Heart right ventricle (tissue), 16 donors: Measurements from ENCODE around the gene CTBP1. TPM values are rescaled to one million over a fixed set of nuclear protein-coding genes. Genes with fewer than 3 reads are reported as not detected.
A peak's percentile ranks its signal among the peaks of the same experiment; 100 is the strongest.

Source experiments
- ATAC-seq, 8 donors: fragments of 200-7000 bp; cut with Tn5 transposase; one replicate each; pipeline ENCODE4 v1.9.1; 2020; ENCODE audit warnings: mild to moderate bottlenecking in 8 of 8, moderate library complexity in 8 of 8, moderate number of reproducible peaks in 1 of 8
- DNase-seq, 2 donors: peaks; one replicate each; pipeline ENCODE4 v3.0.0-alpha.2; 2020
- H3K27ac ChIP-seq, 10 donors: fragments of 200-600 bp; sonication (generic) in 2 of 10; one replicate each; pipeline versions ENCODE4 v1.5.0 to v1.8.0; 2020 to 2022; ENCODE audit warnings: mild to moderate bottlenecking in 3 of 10
- H3K27me3 ChIP-seq, 7 donors: fragments of 200-600 bp; one replicate each; pipeline ENCODE4 v1.8.0; 2021 to 2022; ENCODE audit warnings: mild to moderate bottlenecking in 2 of 7
- H3K36me3 ChIP-seq, 9 donors: fragments of 200-600 bp; sonication (generic) in 1 of 9; one replicate each; pipeline versions ENCODE4 v1.5.0 to v1.8.0; 2020 to 2022; ENCODE audit warnings: mild to moderate bottlenecking in 2 of 9
- H3K4me1 ChIP-seq, 9 donors: fragments of 200-600 bp; sonication (generic) in 1 of 9; one replicate each; pipeline versions ENCODE4 v1.5.0 to v1.8.0; 2020 to 2022; ENCODE audit warnings: mild to moderate bottlenecking in 4 of 9
- H3K4me3 ChIP-seq, 10 donors: fragments of 200-600 bp; sonication (generic) in 2 of 10; one replicate each; pipeline versions ENCODE4 v1.5.0 to v1.8.0; 2020 to 2022; ENCODE audit warnings: mild to moderate bottlenecking in 7 of 10, moderate library complexity in 2 of 10
- H3K9me3 ChIP-seq, 11 donors: fragments of 200-600 bp in 10 of 11; sonication (generic) in 2 of 11; one replicate each; pipeline versions ENCODE4 v1.5.0 to v1.8.0; 2013 to 2022; ENCODE audit warnings: mild to moderate bottlenecking in 2 of 11, control low read depth in 1 of 11, moderate library complexity in 1 of 11
- WGBS, 2 donors: extraction: QIAGEN DNeasy Blood & Tissue Kit; methylation state at CpG; one replicate each; pipeline ENCODE4 v1.1.7; 2013; ENCODE audit warnings: inconsistent platforms in 1 of 2; 5-methylcytosine and 5-hydroxymethylcytosine counted together
- intact Hi-C, 10 donors: fragments of 100-400 bp; cut with DNase I; formaldehyde crosslinking; loops; one replicate each; pipeline versions ENCODE4 v1.11.1 to v1.14.2; 2022
- polyA plus RNA-seq, 2 donors: library from polyadenylated mRNA; stranded (reverse); fragments of 200-250 nt; gene quantifications; one replicate each; pipeline ENCODE4 v1.2.3, GENCODE V29; 2013
- total RNA-seq, 10 donors: library from RNA; stranded (reverse); fragmentation: NEBNext Ultra II Directional in 3 of 10; extraction: Animal tissue kit (Norgen Biotek cat#: 25700) in 3 of 10; gene quantifications; one replicate each; pipeline versions ENCODE4 v1.2.1 to v1.2.4, GENCODE V29; 2021 to 2023
- TF ChIP-seq, protein P1 (sequence below), 9 donors: fragments of 200-600 bp; sonication (generic) in 2 of 9; IDR thresholded peaks; one replicate each; pipeline versions ENCODE4 v1.5.0 to v1.8.0; 2021 to 2022; ENCODE audit warnings: antibody characterized with exemption in 9 of 9, mild to moderate bottlenecking in 5 of 9, moderate library complexity in 1 of 9
- donor health status: Arrhythmogenic right ventricular cardiomyopathy.
- donor health status: ischemic (EF 13 %, LVEDD 7.1; RV severe dilation, severe dysfunction).
- donor health status: healthy with polysubstance abuse.
- donor health status: DM: no; HTN: yes; CAD: no.
- donor health status: DM: no; HTN: no; CAD: no.
- donor health status: ischemic (EF 25% LVEDD 6.9; RV normal size, moderate dysfunction).
- donor health status: ischemic (EF 25% LVEDD 5.7; RV mildly dilated, moderate dysfunction).
- donor health status: healthy.
- donor health status: DM: yes; HTN: yes; CAD: no.
- donor health status: Ischemic cardiomyopathy.
- donor health status: ischemic (EF 35%, LVEDD 5.7; RV mildly dilated, moderate dysfunction).
- donor health status: nonischemic (EF 11% LVEDD 7.7; RV severe dilation, severe dysfunction).
- donor health status: DM: yes; HTN: yes; CAD: no.
- donor health status: PGD.
- donor health status: ischemic (EF 29% LVEDD 5.4; RV normal size, mild dysfunction).
- donor health status: nonischemic (EF 23%, LVEDD 6.1; RV moderate dilation, normal function).

The CTBP1 gene
- total and polyA plus RNA-seq, 12 donors, result 98.6 to 132 (median 121) TPM

DNA sequence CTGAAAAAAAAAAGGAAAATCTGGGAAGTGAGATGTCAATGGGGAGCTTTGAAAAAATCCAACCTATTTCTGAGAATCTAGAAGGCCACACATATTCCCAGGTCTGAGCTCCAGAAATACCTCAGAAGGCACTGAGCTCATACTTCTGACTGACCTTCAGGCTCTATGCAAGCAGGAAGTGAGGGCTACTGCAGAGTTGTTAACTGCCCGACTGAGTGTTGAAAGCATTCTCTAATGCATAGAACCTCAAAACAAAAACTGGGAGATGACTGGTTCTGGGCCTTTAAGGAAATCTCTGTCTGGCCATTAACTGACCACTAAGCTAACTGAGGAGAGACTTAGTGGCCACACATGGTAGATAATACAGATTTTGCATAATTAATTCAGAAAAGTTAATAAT lies 69.0 kb downstream of the CTBP1 start:
- H3K4me3 ChIP-seq, result no peak overlapping the region
- ATAC-seq (no peak), DNase-seq (no peak)
- peaks cover 0 to 30% (median 0%) of the 10 kb centered on the region in 11 donors for H3K9me3 ChIP-seq
- H3K4me1 ChIP-seq, result peaks cover 0 to 34% (median 7%) of the 10 kb centered on the region in 9 donors
- no peaks in the 10 kb centered on the region for H3K36me3 ChIP-seq
- WGBS, 2 donors, result 86 to 94% methylated on average over 1 of the region's 1 CpG
- intact Hi-C loops, result loop anchor here in 1 of 10 donors (5.0 kb wide), 1 partner anchor 42 kb away; no protein-coding TSS in a partner anchor
- TF ChIP-seq, protein P1, sequence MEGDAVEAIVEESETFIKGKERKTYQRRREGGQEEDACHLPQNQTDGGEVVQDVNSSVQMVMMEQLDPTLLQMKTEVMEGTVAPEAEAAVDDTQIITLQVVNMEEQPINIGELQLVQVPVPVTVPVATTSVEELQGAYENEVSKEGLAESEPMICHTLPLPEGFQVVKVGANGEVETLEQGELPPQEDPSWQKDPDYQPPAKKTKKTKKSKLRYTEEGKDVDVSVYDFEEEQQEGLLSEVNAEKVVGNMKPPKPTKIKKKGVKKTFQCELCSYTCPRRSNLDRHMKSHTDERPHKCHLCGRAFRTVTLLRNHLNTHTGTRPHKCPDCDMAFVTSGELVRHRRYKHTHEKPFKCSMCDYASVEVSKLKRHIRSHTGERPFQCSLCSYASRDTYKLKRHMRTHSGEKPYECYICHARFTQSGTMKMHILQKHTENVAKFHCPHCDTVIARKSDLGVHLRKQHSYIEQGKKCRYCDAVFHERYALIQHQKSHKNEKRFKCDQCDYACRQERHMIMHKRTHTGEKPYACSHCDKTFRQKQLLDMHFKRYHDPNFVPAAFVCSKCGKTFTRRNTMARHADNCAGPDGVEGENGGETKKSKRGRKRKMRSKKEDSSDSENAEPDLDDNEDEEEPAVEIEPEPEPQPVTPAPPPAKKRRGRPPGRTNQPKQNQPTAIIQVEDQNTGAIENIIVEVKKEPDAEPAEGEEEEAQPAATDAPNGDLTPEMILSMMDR (IDR thresholded peaks at IDR 0.05), result no peak
- no peak overlapping the region for H3K27ac ChIP-seq
- H3K27me3 ChIP-seq, result no peaks in the 10 kb centered on the region

DNA sequence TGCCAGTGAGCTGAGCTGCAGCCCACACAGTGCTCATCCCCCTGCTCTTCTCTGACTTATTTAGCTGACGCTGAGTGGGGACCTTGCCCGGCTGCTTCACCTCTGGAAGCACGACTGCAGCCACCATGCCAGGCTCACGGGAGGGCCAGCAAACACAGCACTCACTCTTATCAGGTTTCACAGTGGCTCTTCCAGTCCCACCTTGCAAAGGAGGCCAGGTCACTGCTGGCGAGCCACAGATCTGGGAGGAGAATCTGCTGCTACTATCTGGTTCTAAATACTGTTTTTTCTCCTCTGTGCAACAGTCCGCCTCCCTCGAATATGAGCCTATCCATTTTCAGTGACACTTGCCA lies 69.9 kb downstream of the CTBP1 start:
- Histone ChIP-seq H3K9me3 (peaks cover 0 to 30% (median 0%) of the 10 kb centered on the region in 11 donors), H3K36me3 (no peaks in the 10 kb centered on the region), H3K27ac (peak overlapping the region in 2 of 10 donors; percentile 47 to 72), H3K27me3 (no peaks in the 10 kb centered on the region), H3K4me3 (no peak overlapping the region), H3K4me1 (peaks cover 0 to 29% (median 9%) of the 10 kb centered on the region in 9 donors)
- no peak for ATAC-seq
- TF ChIP-seq, protein P1 (IDR thresholded peaks at IDR 0.05), result no peak
- intact Hi-C loops, result loop anchor here in 1 of 10 donors (5.0 kb wide), 1 partner anchor 43 kb away; no protein-coding TSS in a partner anchor
- 51 to 68% methylated on average over 7 of the region's 7 CpGs for WGBS, 2 donors
- DNase-seq, result peak in 1 of 2 donors; percentile 44

DNA sequence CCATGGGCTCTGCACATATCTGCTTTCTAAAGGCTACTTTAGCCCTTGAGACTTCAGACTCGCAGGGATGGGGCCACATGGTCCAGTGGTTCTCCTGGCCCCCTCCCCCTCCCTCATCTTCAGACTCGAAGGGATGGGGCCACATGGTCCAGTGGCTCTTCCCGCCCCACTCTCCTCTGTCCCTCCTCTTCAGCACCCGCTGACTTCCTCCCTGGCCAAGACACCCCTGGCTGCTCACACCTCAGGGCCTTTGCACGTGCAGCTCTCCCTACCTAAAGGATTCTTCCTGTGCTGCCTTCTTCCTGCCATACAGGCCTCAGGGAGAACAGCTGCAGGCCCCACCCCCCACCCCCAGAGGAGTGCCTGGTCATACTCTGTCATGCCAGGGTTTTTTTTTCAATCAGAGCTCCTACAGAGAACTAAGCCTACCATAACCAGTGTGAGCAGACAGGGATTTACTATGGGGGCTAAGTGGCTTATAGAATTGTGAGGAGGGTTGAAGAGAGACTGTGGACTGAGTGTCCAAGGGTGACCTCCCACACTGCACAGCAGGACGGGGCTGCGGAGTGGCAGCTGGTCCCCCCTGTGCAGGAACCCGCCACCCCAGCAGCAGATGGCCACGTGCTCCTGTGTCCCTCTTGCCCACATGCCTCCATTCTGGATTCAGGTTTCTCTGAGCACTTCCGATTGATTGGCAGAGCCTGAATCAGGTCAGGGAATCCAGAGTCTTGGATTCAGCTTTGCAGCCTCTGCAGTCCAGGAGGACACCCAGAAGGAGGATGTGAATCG lies 70.4 kb downstream of the CTBP1 start:
- Histone ChIP-seq H3K4me1 (peaks cover 0 to 29% (median 14%) of the 10 kb centered on the region in 9 donors), H3K4me3 (no peak overlapping the region), H3K27me3 (peaks cover 0 to 5% (median 0%) of the 10 kb centered on the region in 7 donors), H3K27ac (peak overlapping the region in 3 of 10 donors; percentile 72 to 86 (median 77)), H3K36me3 (no peaks in the 10 kb centered on the region), H3K9me3 (peaks cover 0 to 30% (median 0%) of the 10 kb centered on the region in 11 donors)
- TF ChIP-seq, protein P1 (IDR thresholded peaks at IDR 0.05), result no peak
- intact Hi-C loops, result loop anchor here in 1 of 10 donors (5.0 kb wide), 1 partner anchor 44 kb away; no protein-coding TSS in a partner anchor
- WGBS, 2 donors, result 86 to 87% methylated on average over 11 of the region's 11 CpGs
- ATAC-seq (peak in 1 of 8 donors; percentile 11), DNase-seq (no peak)

DNA sequence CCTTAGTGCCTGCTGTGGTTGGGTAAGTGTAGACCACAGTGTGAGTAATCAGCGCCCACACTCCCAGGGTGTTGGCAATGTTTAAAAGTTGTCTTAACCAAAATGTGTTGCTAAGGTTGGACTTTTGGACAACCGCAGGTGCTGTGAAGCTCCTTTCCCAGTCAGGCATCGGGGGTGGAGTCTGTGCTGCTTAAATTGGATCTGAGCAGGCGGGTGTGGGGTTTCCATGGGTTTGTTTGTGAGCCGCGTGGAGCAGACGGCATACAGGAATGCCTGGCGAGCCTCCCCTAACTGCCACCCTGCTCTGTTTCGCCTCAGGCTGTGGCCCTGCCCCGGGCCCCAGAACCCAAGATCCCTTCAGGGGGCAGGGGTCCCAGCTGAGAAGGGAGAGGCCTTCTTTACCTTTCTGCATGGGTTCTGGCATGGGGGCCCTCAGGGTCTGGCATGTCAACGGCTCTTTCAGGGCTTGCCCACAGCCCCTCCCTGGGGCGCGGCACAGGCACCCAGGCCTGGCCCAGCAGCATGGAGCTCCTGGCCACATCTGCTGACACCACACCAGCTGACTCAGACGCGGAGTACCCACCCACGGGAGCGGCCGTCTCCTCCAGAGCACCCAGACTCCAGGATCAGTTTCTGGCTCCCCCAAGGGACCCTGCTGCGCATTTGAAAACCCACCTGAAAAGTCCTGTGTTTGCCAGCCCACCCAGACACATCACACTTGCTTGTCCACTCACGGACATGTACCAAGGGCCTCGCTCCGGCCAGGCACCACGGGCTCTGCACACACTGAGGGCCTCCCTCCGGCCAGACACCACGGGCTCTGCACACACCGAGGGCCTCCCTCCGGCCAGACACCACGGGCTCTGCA lies 71.4 kb downstream of the CTBP1 start:
- ATAC-seq (peak; percentile 35 to 86 (median 72)), DNase-seq (peak; percentile 48 to 63)
- Histone ChIP-seq H3K4me1 (peaks cover 7 to 37% (median 21%) of the 10 kb centered on the region in 9 donors), H3K27ac (peak overlapping the region; percentile 59 to 87 (median 76)), H3K4me3 (no peak overlapping the region), H3K9me3 (peaks cover 0 to 29% (median 0%) of the 10 kb centered on the region in 11 donors), H3K36me3 (no peaks in the 10 kb centered on the region), H3K27me3 (peaks cover 0 to 14% (median under 1%) of the 10 kb centered on the region in 7 donors)
- 68 to 72% methylated on average over 28 of the region's 28 CpGs for WGBS, 2 donors
- intact Hi-C loops, result loop anchor here in 1 of 10 donors (5.0 kb wide), 1 partner anchor 45 kb away; no protein-coding TSS in a partner anchor
- TF ChIP-seq, protein P1 (IDR thresholded peaks at IDR 0.05), result no peak
